ENCODE measurements around the gene DRAP1.

Gene DRAP1

GRCh38 chr11:65886826-65887722 lies 32.2 kb upstream of the DRAP1 start:
- peak overlapping the region; percentile 96 for H3K4me3 ChIP-seq (replicated peaks; ENCODE audit: insufficient read depth, low read length)
- TF ChIP-seq GABPA (IDR thresholded peaks at IDR 0.05; ENCODE audit: low read depth): no peak
- no peak for TF ChIP-seq REST (IDR thresholded peaks at IDR 0.05; ENCODE audit: insufficient replicate concordance, low read depth)
- no peak for TF ChIP-seq CTCF (IDR thresholded peaks at IDR 0.05; ENCODE audit: insufficient read depth, low read length)
- no peak for TF ChIP-seq SPI1 (IDR thresholded peaks at IDR 0.05; ENCODE audit: borderline replicate concordance, low read depth)
- TF ChIP-seq POLR2AphosphoS5 (IDR thresholded peaks at IDR 0.05; ENCODE audit: low read depth): no peak
- no peak for DNase-seq (ENCODE audit: low read depth in 1 of 2, low spot score in 1 of 2)
- no peak overlapping the region for H3K27ac ChIP-seq (replicated peaks)
- no peaks in the 10 kb centered on the region for H3K27me3 ChIP-seq (ENCODE audit: insufficient read depth, poor library complexity, severe bottlenecking)

GRCh38 chr11:65887723-65888162 lies 31.5 kb upstream of the DRAP1 start:
- peak overlapping the region; percentile 72 for H3K27ac ChIP-seq (replicated peaks)
- no peak for TF ChIP-seq SPI1 (IDR thresholded peaks at IDR 0.05; ENCODE audit: borderline replicate concordance, low read depth)
- no peak for TF ChIP-seq REST (IDR thresholded peaks at IDR 0.05; ENCODE audit: insufficient replicate concordance, low read depth)
- TF ChIP-seq GABPA (IDR thresholded peaks at IDR 0.05; ENCODE audit: low read depth): no peak
- TF ChIP-seq POLR2AphosphoS5 (IDR thresholded peaks at IDR 0.05; ENCODE audit: low read depth): no peak
- TF ChIP-seq CTCF (IDR thresholded peaks at IDR 0.05; ENCODE audit: insufficient read depth, low read length): no peak
- DNase-seq (ENCODE audit: low read depth in 1 of 2, low spot score in 1 of 2): no peak

GRCh38 chr11:65888163-65888814 lies 30.9 kb upstream of the DRAP1 start, which contains the start of gene FIBP:
FIBP (minus strand) TSS chr11:65888471; CDS start chr11:65888418, 53 bp downstream.
- TF ChIP-seq GABPA (IDR thresholded peaks at IDR 0.05; ENCODE audit: low read depth) (peak; percentile 88), POLR2AphosphoS5 (IDR thresholded peaks at IDR 0.05; ENCODE audit: low read depth) (peak; percentile 83), REST (IDR thresholded peaks at IDR 0.05; ENCODE audit: insufficient replicate concordance, low read depth) (no peak), SPI1 (IDR thresholded peaks at IDR 0.05; ENCODE audit: borderline replicate concordance, low read depth) (peak; percentile 71), CTCF (IDR thresholded peaks at IDR 0.05; ENCODE audit: insufficient read depth, low read length) (peak; percentile 59)
- H3K27ac ChIP-seq (replicated peaks): peak within 1 kb of the TSS; percentile 72
- no peaks in the 10 kb centered on the region for H3K27me3 ChIP-seq (ENCODE audit: insufficient read depth, poor library complexity, severe bottlenecking)
- peak within 1 kb of the TSS; percentile 96 for H3K4me3 ChIP-seq (replicated peaks; ENCODE audit: insufficient read depth, low read length)
- peak; percentile 95 to 98 for DNase-seq (ENCODE audit: low read depth in 1 of 2, low spot score in 1 of 2)

More at GRCh38 chr11:65887723-65888162, 31.5 kb upstream of the DRAP1 start:
- Histone ChIP-seq H3K4me3 (replicated peaks; ENCODE audit: insufficient read depth, low read length) (peak overlapping the region; percentile 96), H3K27me3 (ENCODE audit: insufficient read depth, poor library complexity, severe bottlenecking) (no peaks in the 10 kb centered on the region)
